Fibroblast of the aortic adventitia (primary cell): ENCODE results near the gene LIMS4. TPM values are rescaled to one million over a fixed set of nuclear protein-coding genes. Genes with fewer than 3 reads are reported as not detected.
"Not testable (repeated sequence)": the region's sequence is repeated elsewhere in the genome, so short reads cannot be mapped to it uniquely, and the experiment has no call there.

Experiments
- DNase-seq: peaks from one replicate; pipeline ENCODE4 v3.0.0-alpha.2; 2010; ENCODE audit warnings: low read depth
- H3K4me3 ChIP-seq: 2 replicates; pipeline ENCODE4 v1.5.1; 2011; ENCODE audit warnings: low read depth, mild to moderate bottlenecking, control low read depth, low read length, moderate library complexity
- total RNA-seq: library from RNA; depleted of rRNA; stranded (reverse); fragments of >200 nt; gene quantifications from 2 replicates; pipeline ENCODE4 v1.2.3, GENCODE V29; 2012; ENCODE audit warnings: low replicate concordance

LIMS4 gene, protein sequence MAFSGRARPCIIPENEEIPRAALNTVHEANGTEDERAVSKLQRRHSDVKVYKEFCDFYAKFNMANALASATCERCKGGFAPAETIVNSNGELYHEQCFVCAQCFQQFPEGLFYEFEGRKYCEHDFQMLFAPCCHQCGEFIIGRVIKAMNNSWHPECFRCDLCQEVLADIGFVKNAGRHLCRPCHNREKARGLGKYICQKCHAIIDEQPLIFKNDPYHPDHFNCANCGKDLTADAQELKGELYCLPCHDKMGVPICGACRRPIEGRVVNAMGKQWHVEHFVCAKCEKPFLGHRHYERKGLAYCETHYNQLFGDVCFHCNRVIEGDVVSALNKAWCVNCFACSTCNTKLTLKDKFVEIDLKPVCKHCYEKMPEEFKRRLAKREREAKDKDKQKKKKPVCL
- 4.7 and 6.1 TPM in 2 replicates for total RNA-seq

DNA sequence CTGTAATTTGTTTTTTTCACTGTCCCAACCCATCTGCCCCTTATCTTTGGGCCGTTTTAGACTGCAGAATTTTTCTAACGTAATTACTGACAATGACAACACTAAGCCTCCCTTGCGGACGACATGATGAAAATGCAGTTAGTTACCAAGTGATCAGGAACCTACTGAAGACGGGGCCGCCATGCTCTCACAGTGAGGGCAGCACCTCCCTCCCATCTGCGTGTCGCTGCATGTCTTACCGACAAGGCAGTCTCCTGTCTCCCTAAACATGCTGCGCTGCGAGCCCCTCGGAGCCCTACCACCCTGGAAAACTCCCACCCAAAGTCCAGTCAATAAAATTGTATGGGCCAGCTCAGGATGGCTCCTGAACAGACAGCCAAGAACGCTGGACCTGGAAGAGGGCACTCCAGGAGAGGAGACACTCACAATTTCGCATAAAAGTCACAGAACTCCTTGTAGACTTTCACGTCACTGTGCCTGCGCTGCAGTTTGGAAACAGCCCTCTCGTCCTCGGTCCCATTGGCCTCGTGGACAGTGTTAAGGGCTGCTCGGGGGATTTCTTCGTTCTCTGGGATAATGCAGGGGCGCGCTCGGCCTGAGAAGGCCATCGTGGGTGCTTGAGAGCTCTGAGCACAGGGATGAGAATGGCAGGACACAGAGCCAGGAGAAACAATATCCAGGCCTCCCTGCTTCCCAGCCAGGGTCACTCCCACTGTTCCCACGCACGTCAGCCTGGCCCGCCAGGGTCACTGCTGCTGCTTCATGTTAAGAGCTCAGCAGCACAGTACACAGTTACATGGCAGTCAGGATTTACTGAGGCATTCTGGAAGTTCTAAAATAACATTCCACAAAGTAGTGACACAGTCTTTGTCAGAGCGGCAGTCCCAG is at the start of gene LIMS4:
Gene LIMS4, minus strand, starts transcription at position 646 of the 888 bp plus-strand sequence. Its CDS starts 38 bp downstream, at position 608.
- not testable (repeated sequence) for DNase-seq, H3K4me3 ChIP-seq

DNA sequence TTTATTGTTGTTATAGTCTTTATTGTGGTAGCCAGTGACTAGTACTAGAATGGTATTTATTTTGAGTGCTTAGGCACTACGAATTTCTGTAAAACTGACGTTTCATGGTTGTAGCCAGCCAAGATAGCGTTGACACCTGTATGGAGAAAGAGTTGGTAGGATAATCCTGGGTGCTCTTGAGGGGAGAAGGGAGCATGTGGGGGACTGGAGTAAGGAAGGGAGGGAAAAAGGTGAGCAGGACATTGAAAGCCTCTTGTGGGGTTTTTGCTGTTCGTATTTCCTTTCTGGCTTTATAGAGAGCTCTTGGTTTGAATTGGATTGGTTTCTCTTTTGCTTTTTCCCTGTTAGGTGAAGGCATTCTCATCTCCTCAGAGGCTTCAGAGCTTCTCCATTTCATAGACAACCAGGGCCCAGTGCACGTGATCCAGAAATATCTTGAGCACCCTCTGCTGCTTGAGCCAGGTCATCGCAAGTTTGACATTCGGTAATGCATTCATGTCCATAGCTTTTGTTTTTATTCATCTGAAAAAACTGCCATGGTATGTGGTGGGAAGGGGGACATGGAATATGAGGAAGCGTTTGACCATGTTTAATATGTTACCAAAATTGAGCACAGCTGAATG is 27.2 kb upstream of the LIMS4 start:
- DNase-seq, H3K4me3 ChIP-seq: not testable (repeated sequence)

DNA sequence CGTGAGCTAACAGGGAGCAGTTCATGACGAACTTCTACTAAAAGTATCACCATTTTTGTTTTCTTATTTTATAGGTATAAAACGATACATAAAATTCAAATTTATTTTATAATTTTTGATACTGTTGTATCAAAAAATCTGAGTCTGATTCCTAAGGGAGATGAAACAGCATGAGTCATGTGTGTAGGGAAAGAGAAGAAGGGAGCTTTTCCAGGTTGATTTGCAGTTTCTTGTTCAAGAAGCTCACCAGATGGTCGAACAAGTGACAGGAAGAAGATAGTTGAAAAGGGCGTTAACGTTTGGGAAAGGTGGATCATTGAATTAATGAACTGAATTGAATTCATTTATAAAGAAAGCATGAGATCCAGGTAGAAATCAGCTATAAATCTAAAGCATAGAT is 23.4 kb upstream of the LIMS4 start:
- H3K4me3 ChIP-seq, DNase-seq: not testable (repeated sequence)

DNA sequence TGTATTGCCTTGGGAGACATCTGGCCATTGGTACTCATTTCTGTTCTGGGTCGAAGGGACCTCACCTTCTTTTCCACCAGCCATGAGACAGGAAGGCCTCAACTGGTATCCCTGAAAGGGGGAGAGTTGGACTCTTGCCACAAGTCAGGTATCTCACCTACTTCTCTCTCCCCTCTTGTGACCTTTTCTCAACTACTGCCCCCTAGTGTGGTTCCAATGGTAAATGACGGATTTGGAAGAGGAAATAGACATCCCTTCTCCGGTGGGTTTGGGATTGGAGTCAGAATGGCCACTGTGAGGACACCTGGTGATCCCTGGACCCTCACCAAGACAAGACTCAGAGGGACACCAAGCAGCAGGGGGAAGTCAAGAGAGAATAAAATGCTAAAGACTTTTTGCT is 21.9 kb upstream of the LIMS4 start:
- not testable (repeated sequence) for H3K4me3 ChIP-seq, DNase-seq

DNA sequence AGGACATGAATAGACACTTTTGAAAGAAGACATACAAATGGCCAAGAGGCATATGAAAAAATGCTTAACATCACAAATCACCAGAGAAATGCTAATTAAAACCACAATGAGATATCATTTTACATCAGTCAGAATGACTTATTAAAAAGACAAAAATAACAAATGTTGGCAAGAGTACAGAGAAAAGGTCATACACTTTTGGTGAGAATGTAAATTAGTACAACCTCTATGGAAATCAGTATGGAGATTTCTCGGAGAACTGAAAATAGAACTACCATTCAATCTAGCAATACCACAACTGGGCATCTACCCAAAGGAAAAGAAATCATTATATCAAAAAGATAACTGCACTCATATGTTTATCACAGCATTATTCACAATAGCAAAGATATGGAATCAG is 16.4 kb upstream of the LIMS4 start:
- DNase-seq, H3K4me3 ChIP-seq: not testable (repeated sequence)

DNA sequence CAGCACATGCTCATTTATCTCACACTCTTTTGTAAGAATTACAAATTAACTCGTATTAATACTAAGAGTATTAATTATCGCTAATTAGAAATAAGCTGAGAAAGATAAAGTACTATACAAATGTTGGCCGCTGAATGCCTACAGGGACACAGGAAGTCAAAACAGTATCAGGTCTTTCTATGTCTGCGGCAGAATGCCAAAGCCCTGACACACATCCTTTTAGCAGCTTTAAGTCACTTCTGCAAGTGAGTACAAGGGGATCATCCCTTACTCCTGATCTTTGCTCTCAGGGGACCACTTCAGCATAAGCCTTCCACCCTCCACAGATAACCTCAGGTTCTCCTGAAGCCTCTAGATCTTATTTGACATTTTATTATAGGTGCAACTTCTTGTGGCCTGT is 10.1 kb upstream of the LIMS4 start:
- DNase-seq, H3K4me3 ChIP-seq: not testable (repeated sequence)

DNA sequence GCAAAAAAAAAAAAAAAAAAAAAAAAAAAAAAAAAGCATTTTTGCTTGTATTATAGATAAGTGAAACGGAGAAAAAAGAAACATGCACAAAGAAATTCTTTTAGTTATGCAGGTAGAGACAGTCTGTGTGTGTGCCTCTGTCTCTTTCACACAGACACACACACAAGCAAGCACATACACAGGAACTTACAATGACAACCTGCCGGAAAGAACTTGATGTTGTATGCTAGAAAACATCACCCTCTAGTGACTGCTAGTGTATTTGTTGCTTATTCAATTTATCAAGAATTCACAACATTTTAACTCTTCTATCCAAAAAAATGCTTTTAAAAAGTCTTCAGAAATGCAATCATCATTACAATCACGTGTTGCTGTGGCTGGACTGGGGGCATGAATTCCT is 8.6 kb upstream of the LIMS4 start:
- H3K4me3 ChIP-seq, DNase-seq: not testable (repeated sequence)

DNA sequence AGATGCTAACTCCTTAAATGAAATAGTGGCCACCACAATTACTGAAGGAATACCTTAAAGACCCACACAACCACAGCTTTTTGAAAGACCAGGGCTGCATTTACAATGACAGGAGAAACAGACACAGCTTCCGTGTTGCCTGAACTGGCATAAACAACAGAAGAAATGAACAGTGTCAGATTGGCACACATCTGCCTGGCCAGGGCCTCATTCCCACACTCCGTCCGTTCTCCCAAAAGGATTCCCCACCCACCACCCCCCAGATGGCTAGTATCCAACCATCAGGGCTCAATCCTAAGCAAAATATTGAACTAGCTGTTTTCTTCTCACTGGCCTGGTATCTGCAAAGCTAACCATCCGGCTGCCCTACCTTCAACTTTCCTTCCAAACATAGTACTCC is 7.5 kb upstream of the LIMS4 start:
- not testable (repeated sequence) for DNase-seq, H3K4me3 ChIP-seq

DNA sequence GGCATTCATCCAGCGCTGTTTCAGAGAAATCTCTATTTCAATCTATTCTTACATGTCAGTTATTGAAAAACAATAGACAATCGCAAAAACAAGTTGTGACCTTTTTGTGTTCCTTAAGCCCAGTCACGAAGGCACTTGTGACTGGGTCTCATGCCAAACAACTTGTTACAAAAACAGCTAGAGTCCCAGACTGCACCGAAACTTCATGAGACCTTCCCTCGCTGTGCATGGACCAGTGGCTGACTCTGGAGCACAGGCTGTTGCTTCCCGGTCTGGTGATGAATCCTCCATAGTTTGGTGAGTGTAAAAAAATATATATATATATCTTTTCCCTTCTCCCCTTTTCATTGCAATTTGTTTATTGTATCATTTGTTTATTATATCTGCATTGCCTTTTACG is 4.8 kb upstream of the LIMS4 start:
- DNase-seq, H3K4me3 ChIP-seq: not testable (repeated sequence)

DNA sequence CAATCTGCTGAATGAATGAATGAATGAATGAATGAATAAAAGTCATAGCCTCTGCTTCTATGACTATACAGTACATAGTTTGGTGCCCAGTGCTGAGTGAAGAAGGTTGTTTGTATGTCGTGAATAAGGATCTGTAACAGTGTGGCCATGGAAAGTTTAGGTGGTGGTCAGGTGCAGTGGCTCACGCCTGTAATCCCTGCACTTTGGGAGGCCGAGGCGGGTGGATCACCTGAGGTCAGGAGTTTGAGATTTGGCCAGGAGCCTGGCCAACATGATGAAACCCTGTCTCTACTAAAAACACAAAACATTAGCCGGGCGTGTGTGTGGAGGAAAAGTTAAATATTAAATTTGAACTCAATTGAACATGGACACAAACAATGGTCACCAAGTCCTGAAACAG is 4.3 kb upstream of the LIMS4 start:
- H3K4me3 ChIP-seq, DNase-seq: not testable (repeated sequence)

DNA sequence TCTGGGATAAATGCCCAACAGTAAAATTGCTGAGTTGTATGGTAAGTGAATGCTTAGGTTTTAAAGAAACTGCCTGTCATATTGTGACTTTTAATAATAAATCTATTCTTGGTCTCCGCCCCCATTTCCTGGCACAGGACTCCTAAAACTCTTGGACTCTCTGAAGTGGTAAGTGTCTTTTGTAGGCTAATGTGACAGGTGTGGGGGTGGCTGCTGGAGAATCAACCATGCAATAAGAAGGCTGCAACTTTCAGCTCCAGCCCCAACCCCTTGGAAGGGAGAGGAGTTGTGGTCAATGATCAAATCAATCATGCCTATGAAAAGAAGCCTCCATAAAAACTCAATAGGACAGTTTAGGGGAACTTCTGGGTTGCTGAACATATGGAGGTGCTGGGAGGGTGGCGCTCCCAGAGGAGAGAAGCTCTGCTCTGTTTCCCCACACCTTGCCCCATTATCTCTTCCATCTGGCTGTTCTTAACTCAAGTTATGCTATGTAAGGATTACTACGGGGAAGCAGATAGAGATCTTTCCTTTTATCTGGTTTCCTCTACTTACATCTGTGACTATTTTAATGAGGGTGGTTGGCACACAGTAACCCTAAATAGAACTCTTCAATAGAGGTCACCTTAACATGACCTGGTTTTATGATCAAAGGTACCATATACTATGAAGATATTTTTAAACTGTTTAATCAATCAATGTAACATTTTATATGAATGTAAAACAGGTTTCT is 3.2 kb upstream of the LIMS4 start:
- H3K4me3 ChIP-seq, DNase-seq: not testable (repeated sequence)

DNA sequence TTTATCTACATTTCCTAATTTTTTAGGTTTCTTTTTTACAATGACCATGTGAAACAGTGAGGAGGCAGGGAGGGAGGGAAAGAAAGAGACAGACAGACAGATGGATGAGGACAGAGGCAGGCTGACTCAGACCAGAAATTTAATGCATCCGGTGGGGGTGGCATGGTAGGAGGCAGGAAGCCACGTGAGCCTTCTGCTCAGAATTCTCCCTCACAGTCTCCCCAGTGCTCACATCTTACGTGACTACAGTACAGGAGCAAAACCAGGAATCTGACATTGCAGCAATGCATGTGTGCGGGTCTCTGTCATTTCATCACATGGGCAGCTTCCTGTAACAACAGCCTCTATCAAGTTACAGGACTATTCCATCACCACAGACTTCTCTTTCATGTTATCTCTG is 2.3 kb upstream of the LIMS4 start:
- DNase-seq, H3K4me3 ChIP-seq: not testable (repeated sequence)

DNA sequence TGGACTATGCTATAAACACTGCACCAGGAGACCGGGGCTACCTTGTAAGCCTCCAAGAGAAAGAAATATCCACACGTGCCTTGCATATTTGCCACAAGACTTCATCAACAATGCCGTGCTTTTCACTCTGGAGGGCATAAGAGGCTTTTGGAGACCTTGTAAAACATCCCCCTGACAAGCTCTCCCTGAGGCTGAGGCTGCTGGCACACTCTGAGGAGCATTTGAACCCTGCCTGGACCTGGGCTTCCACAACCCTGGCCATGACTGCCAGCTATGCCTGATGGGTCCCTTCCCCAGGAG is 393 bp upstream of the LIMS4 start:
- not testable (repeated sequence) for H3K4me3 ChIP-seq, DNase-seq

DNA sequence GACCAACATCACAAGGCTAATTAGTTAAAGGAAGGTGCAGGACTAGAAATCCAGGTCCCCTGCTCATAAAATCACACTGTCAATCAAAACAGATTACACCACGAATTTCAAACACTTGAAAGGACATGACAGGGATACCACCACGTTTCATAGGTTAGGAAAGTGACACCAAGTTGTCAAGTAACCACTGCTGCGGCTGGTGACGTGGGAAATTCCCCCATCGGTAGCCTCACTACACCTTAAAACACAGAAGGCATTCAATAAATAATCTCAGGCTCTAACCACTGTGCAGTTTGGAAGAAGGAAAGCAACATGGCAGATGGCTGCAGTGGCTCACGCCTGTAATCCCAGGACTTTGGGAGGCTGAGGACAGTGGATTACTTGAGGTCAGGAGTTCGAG is 3.7 kb downstream of the LIMS4 start:
- DNase-seq, H3K4me3 ChIP-seq: not testable (repeated sequence)

DNA sequence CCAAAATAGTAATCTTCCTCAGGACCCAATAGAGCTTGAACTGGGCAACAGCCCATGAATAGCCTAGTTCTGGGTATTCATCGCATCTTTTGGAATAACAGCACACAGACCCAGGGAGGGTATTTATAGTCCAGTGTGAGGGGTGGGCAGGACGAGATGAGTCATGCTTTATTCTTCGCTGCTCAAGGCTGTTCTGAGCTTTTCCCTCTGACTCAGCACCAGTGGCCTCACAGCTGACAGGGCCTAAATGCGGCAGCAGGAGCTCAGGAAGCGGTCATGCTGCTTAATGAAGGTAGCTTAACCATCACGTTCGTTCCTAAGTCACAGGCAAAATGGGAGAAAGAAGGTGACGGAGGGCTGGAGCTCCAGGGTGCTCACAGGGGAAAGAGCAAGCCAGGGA is 7.3 kb downstream of the LIMS4 start:
- DNase-seq, H3K4me3 ChIP-seq: not testable (repeated sequence)

DNA sequence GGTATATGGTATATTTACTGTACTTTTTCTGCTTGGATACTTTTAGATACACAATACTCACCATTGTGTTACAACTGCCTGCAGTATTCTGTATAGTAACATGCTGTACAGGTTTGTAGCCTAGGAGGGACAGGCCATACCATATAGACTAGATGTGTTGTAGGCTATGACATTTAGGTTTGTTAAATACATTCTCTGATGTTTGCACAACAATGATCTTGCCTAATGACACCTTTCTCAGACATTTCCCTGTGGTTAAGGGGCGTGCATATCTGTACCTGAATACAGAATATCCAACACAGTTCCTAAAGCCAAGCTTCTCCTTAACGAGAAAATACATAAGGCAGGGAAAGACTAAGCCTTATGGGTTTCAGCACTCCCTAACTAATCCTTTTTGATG is 10.2 kb downstream of the LIMS4 start:
- not testable (repeated sequence) for DNase-seq, H3K4me3 ChIP-seq

DNA sequence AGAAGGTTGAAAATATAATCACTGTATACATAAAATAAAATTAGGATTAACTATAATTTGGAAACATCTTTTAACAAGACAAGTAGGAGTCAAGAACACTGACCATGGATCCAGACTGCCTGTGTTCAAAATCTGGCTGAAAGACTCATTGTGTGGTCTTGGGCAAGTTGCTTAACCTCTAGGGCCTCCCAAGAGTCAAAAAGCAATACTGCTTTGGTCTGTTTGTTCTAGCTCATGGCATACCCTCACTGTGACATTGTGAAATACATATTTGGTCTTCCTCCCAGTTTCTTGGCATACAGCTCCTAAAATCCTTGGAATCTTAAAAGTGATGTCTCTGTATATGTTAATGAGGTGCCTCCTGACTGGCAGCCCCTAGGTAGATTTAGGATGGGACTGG is 12.3 kb downstream of the LIMS4 start:
- H3K4me3 ChIP-seq, DNase-seq: not testable (repeated sequence)

DNA sequence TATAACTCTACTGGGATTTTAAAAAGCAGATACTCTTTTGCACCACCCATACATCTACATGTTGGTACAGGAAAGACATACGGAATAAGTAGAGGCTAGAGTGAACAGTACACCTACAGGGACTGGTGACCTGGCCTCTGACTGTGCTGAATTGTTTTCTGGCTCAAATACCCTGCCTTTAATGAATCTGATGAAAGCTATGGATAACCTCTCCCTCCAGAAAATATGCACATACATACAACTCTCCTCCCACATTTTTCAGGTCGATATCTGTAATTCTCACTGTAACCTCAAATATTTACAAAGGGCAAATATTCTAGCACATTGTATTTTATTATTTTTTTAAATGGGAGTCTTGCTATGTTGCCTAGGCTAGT is 15.4 kb downstream of the LIMS4 start:
- not testable (repeated sequence) for DNase-seq, H3K4me3 ChIP-seq
